ENCODE data around the gene HYAL2. TPM values are rescaled to one million over a fixed set of nuclear protein-coding genes. Genes with fewer than 3 reads are reported as not detected.

HYAL2 gene
- total and polyA plus RNA-seq, 7 donors: 8.6 to 62.6 (median 42.4) TPM

GRCh38 chr3:50326182-50326541 is 3.6 kb upstream of the HYAL2 start:
- H3K4me3 ChIP-seq: no peak overlapping the region
- H3K27me3 ChIP-seq: no peaks in the 10 kb centered on the region
- no peak for DNase-seq
- H3K4me1 ChIP-seq: peaks cover 0 to 50% (median 39%) of the 10 kb centered on the region in 4 donors
- TF ChIP-seq POLR2A (IDR thresholded peaks at IDR 0.05): no peak
- no peak for TF ChIP-seq EP300 (IDR thresholded peaks at IDR 0.05)
- TF ChIP-seq POLR2AphosphoS5 (IDR thresholded peaks at IDR 0.05): no peak
- no peak for TF ChIP-seq CTCF (IDR thresholded peaks at IDR 0.05)
- no peaks in the 10 kb centered on the region for H3K9me3 ChIP-seq
- intact Hi-C loops (cut with DNase I): loop anchor here (5.0 to 10.0 kb wide), 2 partner anchors 64 to 1059 kb away; partner anchors contain the start of gene MANF
- no peak overlapping the region for H3K27ac ChIP-seq
- H3K36me3 ChIP-seq: peaks cover 15 to 38% (median 19%) of the 10 kb centered on the region in 4 donors
- WGBS, 2 donors: 92 to 94% methylated on average over 8 of the region's 8 CpGs

- TF ChIP-seq EP300 (IDR thresholded peaks at IDR 0.05) (no peak), POLR2A (IDR thresholded peaks at IDR 0.05) (no peak), CTCF (IDR thresholded peaks at IDR 0.05) (no peak), POLR2AphosphoS5 (IDR thresholded peaks at IDR 0.05) (no peak)
- Histone ChIP-seq H3K27ac (peak overlapping the region in 1 of 4 donors; percentile 92), H3K36me3 (peaks cover 9 to 32% (median 14%) of the 10 kb centered on the region in 4 donors), H3K9me3 (no peaks in the 10 kb centered on the region), H3K4me1 (peaks cover 0 to 51% (median 39%) of the 10 kb centered on the region in 4 donors), H3K27me3 (no peaks in the 10 kb centered on the region), H3K4me3 (no peak overlapping the region)
- WGBS, 2 donors: 85 to 87% methylated on average over 11 of the region's 11 CpGs
- DNase-seq: no peak
- intact Hi-C loops (cut with DNase I): loop anchor here (5.0 to 10.0 kb wide), 2 partner anchors 63 to 1059 kb away; partner anchors contain the start of gene MANF
Observed at GRCh38 chr3:50325497-50326181, 3.1 kb upstream of the HYAL2 start.

DNA sequence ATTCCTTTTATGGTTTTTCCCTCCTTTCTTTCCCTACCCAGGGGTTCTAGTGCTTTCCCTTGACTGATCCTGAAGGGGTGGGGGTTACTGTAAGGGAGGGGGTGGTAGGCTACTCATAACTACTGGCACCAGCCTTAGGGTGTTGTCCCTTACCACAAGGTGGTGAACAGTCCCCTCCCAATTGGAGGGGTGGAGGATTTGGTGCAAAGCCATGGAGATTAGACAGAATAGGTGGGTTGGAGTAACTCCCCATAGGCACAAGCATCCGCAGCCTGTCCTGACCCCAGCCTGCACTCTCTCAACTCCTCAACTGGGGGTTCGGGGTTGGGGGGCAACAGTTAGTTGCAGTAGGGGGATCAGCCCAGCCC is 2.6 kb upstream of the HYAL2 start:
- intact Hi-C loops (cut with DNase I): loop anchor here (5.0 to 10.0 kb wide), 2 partner anchors 63 to 1060 kb away; partner anchors contain the start of gene MANF
- TF ChIP-seq CTCF (IDR thresholded peaks at IDR 0.05) (no peak), POLR2AphosphoS5 (IDR thresholded peaks at IDR 0.05) (no peak), POLR2A (IDR thresholded peaks at IDR 0.05) (no peak), EP300 (IDR thresholded peaks at IDR 0.05) (no peak)
- Histone ChIP-seq H3K27ac (peak overlapping the region; percentile 88 to 92 (median 92)), H3K4me3 (no peak overlapping the region), H3K36me3 (peaks cover 4 to 27% (median 9%) of the 10 kb centered on the region in 4 donors), H3K4me1 (peaks cover 0 to 57% (median 45%) of the 10 kb centered on the region in 4 donors), H3K9me3 (no peaks in the 10 kb centered on the region), H3K27me3 (no peaks in the 10 kb centered on the region)
- 87 to 96% methylated on average over 2 of the region's 2 CpGs for WGBS, 2 donors
- DNase-seq: no peak

DNA sequence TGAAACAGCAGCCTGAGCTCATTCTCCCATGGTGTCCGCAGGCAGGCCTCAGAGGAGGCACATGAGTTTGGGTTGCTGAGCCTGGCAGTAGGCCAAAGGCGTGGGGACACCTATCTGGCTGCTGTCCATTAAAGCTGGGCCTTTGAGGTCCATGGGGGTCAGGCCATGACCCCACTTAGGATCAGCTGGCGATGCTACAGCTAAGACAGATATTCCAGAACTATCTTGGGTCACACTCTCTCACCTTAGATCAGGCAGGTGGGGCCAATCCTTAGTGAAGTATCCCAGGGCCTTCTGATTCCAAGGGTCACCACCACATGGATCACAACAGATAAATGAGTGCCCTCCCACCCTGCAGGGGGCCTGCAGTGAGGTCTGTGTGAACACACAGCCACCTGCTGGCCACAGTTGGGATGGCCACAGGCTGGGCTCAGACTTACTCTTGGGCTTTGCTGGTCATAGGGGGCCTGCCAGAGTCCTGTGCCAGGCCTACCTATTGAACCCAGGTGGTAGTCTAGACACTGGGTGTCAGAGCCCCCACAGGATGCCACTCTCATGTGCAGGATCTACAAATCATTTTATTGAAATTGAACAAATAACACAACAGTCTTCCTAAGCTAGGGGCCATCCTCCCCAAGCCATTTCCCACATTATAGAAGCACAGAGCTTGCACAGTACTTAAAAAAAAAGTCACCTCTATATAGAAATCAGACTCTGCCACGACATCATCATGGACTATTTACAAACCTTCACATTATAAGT is 2.0 kb upstream of the HYAL2 start:
- peaks cover 0 to 25% (median 6%) of the 10 kb centered on the region in 4 donors for H3K36me3 ChIP-seq
- TF ChIP-seq POLR2A (IDR thresholded peaks at IDR 0.05): no peak
- no peak for TF ChIP-seq POLR2AphosphoS5 (IDR thresholded peaks at IDR 0.05)
- peak; percentile 46 to 89 (median 84) for TF ChIP-seq CTCF (IDR thresholded peaks at IDR 0.05)
- TF ChIP-seq EP300 (IDR thresholded peaks at IDR 0.05): no peak
- no peak for DNase-seq
- 51 to 61% methylated on average over 4 of the region's 4 CpGs for WGBS, 2 donors
- peaks cover 0 to 63% (median 50%) of the 10 kb centered on the region in 4 donors for H3K4me1 ChIP-seq
- no peak overlapping the region for H3K4me3 ChIP-seq
- H3K27me3 ChIP-seq: no peaks in the 10 kb centered on the region
- H3K9me3 ChIP-seq: no peaks in the 10 kb centered on the region
- H3K27ac ChIP-seq: peak overlapping the region; percentile 88 to 92 (median 92)
- intact Hi-C loops (cut with DNase I): loop anchor here (5.0 to 10.0 kb wide), 3 partner anchors 62 to 1060 kb away; partner anchors contain the start of genes GNAT1 and MANF

All from sigmoid colon (tissue), 7 donors.